Smooth muscle cell (in vitro differentiated cells): ENCODE results near the gene RABGAP1. TPM values are rescaled to one million over a fixed set of nuclear protein-coding genes. Genes with fewer than 3 reads are reported as not detected.

Experiments
- DNase-seq: peaks from one replicate; lab custom pipeline; 2025; ENCODE audit not compliant: unreplicated experiment; lab: John Stamatoyannopoulos, UW
- H2AFZ ChIP-seq: fragments of 200-600 bp; sonication (generic); 2 replicates; pipeline ENCODE4 v1.6.0; 2016; ENCODE audit warnings: antibody characterized with exemption, low read depth, mild to moderate bottlenecking
- H3F3A ChIP-seq: fragments of 200-600 bp; sonication (generic); 2 replicates; pipeline ENCODE4 v1.6.0; 2017; ENCODE audit warnings: antibody characterized with exemption, low read depth
- H3K27ac ChIP-seq: fragments of 200-600 bp; sonication (generic); 2 replicates; pipeline ENCODE4 v1.5.1; 2016; ENCODE audit warnings: low read depth, mild to moderate bottlenecking
- H3K27me3 ChIP-seq: fragments of 200-600 bp; sonication (generic); 2 replicates; pipeline ENCODE4 v1.6.1; 2016; ENCODE audit warnings: low read depth, mild to moderate bottlenecking
- H3K36me3 ChIP-seq: fragments of 200-600 bp; sonication (generic); 2 replicates; pipeline ENCODE4 v1.5.1; 2016; ENCODE audit warnings: low read depth
- H3K4me1 ChIP-seq: fragments of 200-600 bp; sonication (generic); 2 replicates; pipeline ENCODE4 v1.5.1; 2016; ENCODE audit warnings: low read depth
- H3K4me2 ChIP-seq: fragments of 200-600 bp; sonication (generic); 2 replicates; pipeline ENCODE4 v1.6.0; 2016; ENCODE audit warnings: mild to moderate bottlenecking
- H3K4me3 ChIP-seq: fragments of 200-600 bp; sonication (generic); 2 replicates; pipeline ENCODE4 v1.5.1; 2016; ENCODE audit warnings: mild to moderate bottlenecking
- H3K79me2 ChIP-seq: fragments of 200-600 bp; sonication (generic); 2 replicates; pipeline ENCODE4 v1.6.0; 2016; ENCODE audit warnings: low read depth, mild to moderate bottlenecking
- H3K9ac ChIP-seq: fragments of 200-600 bp; sonication (generic); 2 replicates; pipeline ENCODE4 v1.6.0; 2016; ENCODE audit warnings: low read depth
- H3K9me3 ChIP-seq: fragments of 200-600 bp; sonication (generic); replicated peaks from 2 replicates; pipeline ENCODE4 v1.5.1; 2016; ENCODE audit warnings: low read depth
- H4K20me1 ChIP-seq: fragments of 200-600 bp; sonication (generic); 2 replicates; pipeline ENCODE4 v1.6.0; 2016; ENCODE audit warnings: low read depth
- CTCF ChIP-seq: fragments of 200-600 bp; sonication (generic); IDR thresholded peaks from 2 replicates; pipeline ENCODE4 v1.5.1; 2017; ENCODE audit warnings: borderline replicate concordance, mild to moderate bottlenecking, antibody characterized with exemption; ENCODE audit not compliant: insufficient read depth, poor library complexity, severe bottlenecking
- WGBS: methylation state at CpG from one replicate; pipeline ENCODE4 v1.1.7; 2016; ENCODE audit warnings: low lambda C conversion rate; 5-methylcytosine and 5-hydroxymethylcytosine counted together
- polyA plus RNA-seq: library from polyadenylated mRNA; unstranded; fragments of >200 nt; fragmentation: Nextera tagmentation; extraction: Ambion mirVana; gene quantifications from 2 replicates; pipeline ENCODE4 v1.2.1, GENCODE V29; 2016
- total RNA-seq: library from RNA; depleted of rRNA; stranded (reverse); fragments of >200 nt; gene quantifications from 2 replicates; pipeline ENCODE4 v1.2.3, GENCODE V29; 2014

Gene RABGAP1
- total and polyA plus RNA-seq, 2 experiments from 2014 or later: 13.5 to 31.8 TPM

- no peaks in the 10 kb centered on the region for H3K36me3 ChIP-seq
- H3K4me2 ChIP-seq: peak overlapping the region; percentile 85
- H3K27ac ChIP-seq: peak overlapping the region; percentile 85
- H3K4me1 ChIP-seq: peaks cover 6% of the 10 kb centered on the region
- no peak for DNase-seq
- H3K9ac ChIP-seq: peak overlapping the region; percentile 55
- H3K4me3 ChIP-seq: peak overlapping the region; percentile 33
- peaks cover 9% of the 10 kb centered on the region for H3F3A ChIP-seq
- H3K27me3 ChIP-seq: no peaks in the 10 kb centered on the region
- 15% methylated on average over 5 of the region's 5 CpGs for WGBS
- no peak for TF ChIP-seq CTCF
- no peaks in the 10 kb centered on the region for H3K9me3 ChIP-seq
- no peaks in the 10 kb centered on the region for H4K20me1 ChIP-seq
- peaks cover 3% of the 10 kb centered on the region for H3K79me2 ChIP-seq
- H2AFZ ChIP-seq: peak overlapping the region; percentile 59
Observed at GRCh38 chr9:123002754-123003153, 61.9 kb downstream of the RABGAP1 start.

GRCh38 chr9:123003466-123003865 is 62.6 kb downstream of the RABGAP1 start:
- Histone ChIP-seq H3K79me2 (no peaks in the 10 kb centered on the region), H3K36me3 (no peaks in the 10 kb centered on the region), H3K4me2 (peak overlapping the region; percentile 85), H3K9me3 (no peaks in the 10 kb centered on the region), H4K20me1 (no peaks in the 10 kb centered on the region), H3F3A (peaks cover 9% of the 10 kb centered on the region), H3K9ac (peak overlapping the region; percentile 55), H3K4me3 (no peak overlapping the region), H3K27ac (peak overlapping the region; percentile 85), H3K27me3 (no peaks in the 10 kb centered on the region), H3K4me1 (peaks cover 6% of the 10 kb centered on the region), H2AFZ (no peak overlapping the region)
- TF ChIP-seq CTCF: no peak
- whole genome bisulfite sequencing: 94% methylated on average over 2 of the region's 2 CpGs
- no peak for DNase-seq

- peak overlapping the region; percentile 47 for H3K27ac ChIP-seq
- peaks cover 6% of the 10 kb centered on the region for H3K4me1 ChIP-seq
- H3K36me3 ChIP-seq: no peaks in the 10 kb centered on the region
- no peaks in the 10 kb centered on the region for H3K9me3 ChIP-seq
- WGBS: 29% methylated on average over 1 of the region's 1 CpG
- H2AFZ ChIP-seq: no peak overlapping the region
- no peaks in the 10 kb centered on the region for H4K20me1 ChIP-seq
- H3F3A ChIP-seq: peaks cover 8% of the 10 kb centered on the region
- no peaks in the 10 kb centered on the region for H3K27me3 ChIP-seq
- H3K9ac ChIP-seq: no peak overlapping the region
- DNase-seq: no peak
- no peak for TF ChIP-seq CTCF
- no peaks in the 10 kb centered on the region for H3K79me2 ChIP-seq
- peak overlapping the region; percentile 49 for H3K4me2 ChIP-seq
- no peak overlapping the region for H3K4me3 ChIP-seq
Observed at GRCh38 chr9:123005964-123006363, 65.1 kb downstream of the RABGAP1 start.

- Histone ChIP-seq H4K20me1 (no peaks in the 10 kb centered on the region), H3K36me3 (no peaks in the 10 kb centered on the region), H3K9ac (no peak overlapping the region), H2AFZ (no peak overlapping the region), H3K4me1 (peaks cover 6% of the 10 kb centered on the region), H3K27ac (no peak overlapping the region), H3K4me3 (no peak overlapping the region), H3K9me3 (no peaks in the 10 kb centered on the region), H3K79me2 (no peaks in the 10 kb centered on the region), H3F3A (peaks cover 4% of the 10 kb centered on the region), H3K4me2 (no peak overlapping the region), H3K27me3 (no peaks in the 10 kb centered on the region)
- no peak for TF ChIP-seq CTCF
- DNase-seq: no peak
- WGBS: 76% methylated on average over 5 of the region's 5 CpGs
Observed at GRCh38 chr9:123007269-123007668, 66.4 kb downstream of the RABGAP1 start.
